ENCODE data around the gene MAD1L1. TPM values are rescaled to one million over a fixed set of nuclear protein-coding genes. Genes with fewer than 3 reads are reported as not detected.

Gene MAD1L1
- total and polyA plus RNA-seq, 8 donors = 12.8 to 469 (median 27.3) TPM

GRCh38 chr7:2199956-2200583, 32.7 kb downstream of the MAD1L1 start:
- Histone ChIP-seq H3K27ac (no peak overlapping the region), H3K4me1 (peaks cover 0 to 25% (median 8%) of the 10 kb centered on the region in 4 donors), H3K36me3 (peaks cover 8 to 61% (median 59%) of the 10 kb centered on the region in 4 donors), H3K9me3 (peaks cover 0 to 12% (median 3%) of the 10 kb centered on the region in 4 donors), H3K4me3 (no peak overlapping the region), H3K27me3 (no peaks in the 10 kb centered on the region)
- intact Hi-C loops (cut with DNase I; ENCODE audit: low total_unique reads) = no loop called here
- TF ChIP-seq EP300 (IDR thresholded peaks at IDR 0.05) (no peak), POLR2A (IDR thresholded peaks at IDR 0.05) (no peak), POLR2AphosphoS5 (IDR thresholded peaks at IDR 0.05) (no peak), CTCF (IDR thresholded peaks at IDR 0.05) (no peak)
- DNase-seq = no peak
- 94 to 96% (median 94%) methylated on average over 22 to 25 of the region's 25 CpGs for WGBS, 5 donors

DNA sequence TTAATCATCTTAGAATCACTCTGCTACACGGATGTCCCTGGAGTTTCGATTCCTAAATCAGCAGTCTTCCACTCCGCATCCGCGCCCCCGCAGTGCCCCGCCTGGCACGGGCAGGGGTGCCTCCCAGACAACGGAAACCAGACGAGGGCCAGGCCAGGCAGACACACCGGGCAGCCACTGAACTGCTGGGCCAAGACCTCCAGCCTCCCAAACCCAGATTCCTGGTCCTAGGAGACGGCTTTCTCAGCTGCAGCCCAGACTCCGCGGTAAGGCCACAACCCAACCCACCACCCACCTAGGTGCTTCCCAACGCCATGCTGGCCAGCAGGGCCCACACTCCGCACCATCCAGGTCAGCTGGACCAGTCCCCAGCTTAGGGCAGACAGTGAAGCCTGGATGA, 33.2 kb downstream of the MAD1L1 start:
- 95 to 98% (median 96%) methylated on average over 11 to 16 of the region's 16 CpGs for WGBS, 5 donors
- peaks cover 8 to 61% (median 59%) of the 10 kb centered on the region in 4 donors for H3K36me3 ChIP-seq
- intact Hi-C loops (cut with DNase I; ENCODE audit: low total_unique reads) = no loop called here
- no peak for DNase-seq
- H3K27ac ChIP-seq = no peak overlapping the region
- no peak overlapping the region for H3K4me3 ChIP-seq
- H3K27me3 ChIP-seq = no peaks in the 10 kb centered on the region
- peaks cover 0 to 13% (median 3%) of the 10 kb centered on the region in 4 donors for H3K9me3 ChIP-seq
- H3K4me1 ChIP-seq = peaks cover 0 to 20% (median 6%) of the 10 kb centered on the region in 4 donors
- no peak for TF ChIP-seq POLR2A (IDR thresholded peaks at IDR 0.05)
- no peak for TF ChIP-seq EP300 (IDR thresholded peaks at IDR 0.05)
- no peak for TF ChIP-seq POLR2AphosphoS5 (IDR thresholded peaks at IDR 0.05)
- no peak for TF ChIP-seq CTCF (IDR thresholded peaks at IDR 0.05)

DNA sequence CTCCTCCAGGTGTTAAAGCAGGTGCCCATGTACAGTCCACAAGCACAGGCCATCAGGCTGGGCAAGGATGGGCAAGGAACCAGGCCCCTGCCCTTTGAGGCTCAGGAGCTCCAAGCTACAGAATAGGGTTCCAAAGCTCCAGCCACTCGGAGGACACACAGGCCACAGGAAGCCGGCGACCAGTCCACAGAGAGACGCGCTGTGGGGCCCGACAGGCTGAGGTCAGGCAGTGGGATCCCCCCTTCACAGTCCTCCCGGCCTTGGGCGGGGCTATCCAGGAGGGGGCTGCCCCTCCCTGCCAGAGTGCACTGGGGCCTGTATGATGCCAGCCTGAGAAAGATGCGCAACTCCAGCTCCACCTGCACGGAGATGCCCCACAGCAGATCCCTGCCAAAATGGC, 34.0 kb downstream of the MAD1L1 start:
- 83 to 92% (median 89%) methylated on average over 2 to 10 of the region's 10 CpGs for WGBS, 5 donors
- intact Hi-C loops (cut with DNase I; ENCODE audit: low total_unique reads) = no loop called here

GRCh38 chr7:2198206-2198605, 34.5 kb downstream of the MAD1L1 start:
- Histone ChIP-seq H3K9me3 (peaks cover 0 to 13% (median 3%) of the 10 kb centered on the region in 4 donors), H3K4me1 (peaks cover 0 to 7% (median 0%) of the 10 kb centered on the region in 4 donors), H3K4me3 (no peak overlapping the region), H3K27ac (no peak overlapping the region), H3K27me3 (no peaks in the 10 kb centered on the region), H3K36me3 (peaks cover 8 to 65% (median 56%) of the 10 kb centered on the region in 4 donors)
- TF ChIP-seq POLR2A (IDR thresholded peaks at IDR 0.05) = no peak
- no peak for TF ChIP-seq EP300 (IDR thresholded peaks at IDR 0.05)
- TF ChIP-seq POLR2AphosphoS5 (IDR thresholded peaks at IDR 0.05) = no peak
- TF ChIP-seq CTCF (IDR thresholded peaks at IDR 0.05) = no peak
- DNase-seq = peak in 1 of 2 donors; percentile 66
- 78 to 87% (median 83%) methylated on average over 10 to 15 of the region's 15 CpGs for WGBS, 5 donors
- intact Hi-C loops (cut with DNase I; ENCODE audit: low total_unique reads) = no loop called here

More for the DNA sequence above, 34.0 kb downstream of the MAD1L1 start:
- Histone ChIP-seq H3K4me1 (peaks cover 0 to 13% (median 2%) of the 10 kb centered on the region in 4 donors), H3K36me3 (peaks cover 8 to 61% (median 56%) of the 10 kb centered on the region in 4 donors), H3K4me3 (no peak overlapping the region), H3K9me3 (peaks cover 0 to 13% (median 3%) of the 10 kb centered on the region in 4 donors), H3K27me3 (no peaks in the 10 kb centered on the region), H3K27ac (no peak overlapping the region)
- no peak for TF ChIP-seq POLR2AphosphoS5 (IDR thresholded peaks at IDR 0.05)
- TF ChIP-seq POLR2A (IDR thresholded peaks at IDR 0.05) = no peak
- TF ChIP-seq EP300 (IDR thresholded peaks at IDR 0.05) = no peak
- TF ChIP-seq CTCF (IDR thresholded peaks at IDR 0.05) = no peak
- no peak for DNase-seq
